ENCODE data around the gene TRIM2. TPM values are rescaled to one million over a fixed set of nuclear protein-coding genes. Genes with fewer than 3 reads are reported as not detected.

Gene TRIM2
- total RNA-seq, 1 donor from 2014 or later: 50.1 TPM

GRCh38 chr4:153266988-153267387 lies 62.7 kb downstream of the TRIM2 start:
- Mint-ChIP-seq H3K36me3 (peaks cover 12% of the 10 kb centered on the region), H3K9me3 (peaks cover 5% of the 10 kb centered on the region), H3K27me3 (ENCODE audit: low read depth) (no peaks in the 10 kb centered on the region), H3K27ac (no peak overlapping the region), H3K4me3 (no peak overlapping the region), H3K4me1 (peaks cover 17% of the 10 kb centered on the region)
- DNase-seq (ENCODE audit: low spot score in 2 of 2, unreplicated experiment in 2 of 2): no peak
- no peak for TF ChIP-seq CTCF (IDR thresholded peaks at IDR 0.05; ENCODE audit: unreplicated experiment)

GRCh38 chr4:153267890-153268289 lies 63.6 kb downstream of the TRIM2 start:
- peak overlapping the region; percentile 81 for H3K27ac Mint-ChIP-seq
- H3K36me3 Mint-ChIP-seq: peaks cover 9% of the 10 kb centered on the region
- no peak for DNase-seq (ENCODE audit: low spot score in 2 of 2, unreplicated experiment in 2 of 2)
- peaks cover 3% of the 10 kb centered on the region for H3K9me3 Mint-ChIP-seq
- H3K4me3 Mint-ChIP-seq: peak overlapping the region; percentile 30
- TF ChIP-seq CTCF (IDR thresholded peaks at IDR 0.05; ENCODE audit: unreplicated experiment): no peak
- peaks cover 17% of the 10 kb centered on the region for H3K4me1 Mint-ChIP-seq
- no peaks in the 10 kb centered on the region for H3K27me3 Mint-ChIP-seq (ENCODE audit: low read depth)

DNA sequence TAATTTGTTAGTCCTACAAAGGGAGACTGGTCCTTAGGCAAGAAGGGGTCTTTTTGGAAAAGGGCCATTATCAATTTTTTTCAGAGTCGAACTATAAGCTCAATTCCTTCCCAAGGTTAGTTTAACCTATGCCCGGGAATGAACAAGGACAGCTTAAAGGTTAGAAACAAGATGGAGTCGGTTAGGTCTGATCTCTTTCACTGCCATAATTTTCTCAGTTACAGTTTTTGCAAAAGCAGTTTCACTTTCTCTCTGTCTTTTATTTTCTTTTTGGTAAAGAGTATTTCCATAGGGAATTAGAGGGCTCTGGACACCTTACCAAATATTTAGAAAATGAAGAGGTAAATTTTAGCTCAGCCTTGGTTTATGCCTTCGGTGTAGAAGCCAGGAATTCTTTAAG lies 64.1 kb downstream of the TRIM2 start:
- Mint-ChIP-seq H3K27me3 (ENCODE audit: low read depth) (no peaks in the 10 kb centered on the region), H3K4me3 (no peak overlapping the region), H3K27ac (peak overlapping the region; percentile 13), H3K4me1 (peaks cover 17% of the 10 kb centered on the region), H3K36me3 (peaks cover 8% of the 10 kb centered on the region), H3K9me3 (peaks cover 2% of the 10 kb centered on the region)
- DNase-seq (ENCODE audit: low spot score in 2 of 2, unreplicated experiment in 2 of 2): no peak
- TF ChIP-seq CTCF (IDR thresholded peaks at IDR 0.05; ENCODE audit: unreplicated experiment): no peak

- H3K27me3 Mint-ChIP-seq (ENCODE audit: low read depth): no peaks in the 10 kb centered on the region
- peaks cover 11% of the 10 kb centered on the region for H3K36me3 Mint-ChIP-seq
- DNase-seq (ENCODE audit: low spot score in 2 of 2, unreplicated experiment in 2 of 2): no peak
- TF ChIP-seq CTCF (IDR thresholded peaks at IDR 0.05; ENCODE audit: unreplicated experiment): no peak
- H3K4me1 Mint-ChIP-seq: peaks cover 17% of the 10 kb centered on the region
- no peak overlapping the region for H3K4me3 Mint-ChIP-seq
- H3K9me3 Mint-ChIP-seq: no peaks in the 10 kb centered on the region
- H3K27ac Mint-ChIP-seq: no peak overlapping the region
Observed at GRCh38 chr4:153269218-153269990, 65.2 kb downstream of the TRIM2 start.

DNA sequence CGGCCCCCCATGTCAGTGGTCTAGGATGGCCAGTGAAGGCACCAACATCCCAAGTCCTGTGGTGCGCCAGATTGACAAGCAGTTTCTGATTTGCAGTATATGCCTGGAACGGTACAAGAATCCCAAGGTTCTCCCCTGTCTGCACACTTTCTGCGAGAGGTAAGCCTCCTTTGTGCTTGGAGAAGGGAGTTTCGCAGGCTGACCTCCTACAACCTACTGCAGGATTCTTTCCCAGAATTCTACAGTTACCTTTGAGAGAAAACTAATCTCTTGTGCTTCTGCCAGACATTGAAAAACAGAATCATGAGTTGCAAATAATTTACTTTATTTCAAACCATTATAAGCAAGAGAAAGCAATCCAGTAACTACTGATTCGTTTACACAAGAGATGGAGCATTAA lies 66.1 kb downstream of the TRIM2 start:
- H3K4me1 Mint-ChIP-seq: peaks cover 17% of the 10 kb centered on the region
- no peak overlapping the region for H3K4me3 Mint-ChIP-seq
- no peak for DNase-seq (ENCODE audit: low spot score in 2 of 2, unreplicated experiment in 2 of 2)
- H3K9me3 Mint-ChIP-seq: no peaks in the 10 kb centered on the region
- H3K27ac Mint-ChIP-seq: no peak overlapping the region
- H3K36me3 Mint-ChIP-seq: peaks cover 11% of the 10 kb centered on the region
- no peak for TF ChIP-seq CTCF (IDR thresholded peaks at IDR 0.05; ENCODE audit: unreplicated experiment)
- no peaks in the 10 kb centered on the region for H3K27me3 Mint-ChIP-seq (ENCODE audit: low read depth)

Measured in mesothelial cell of epicardium (in vitro differentiated cells).